GM18861 (cell line): Measurements from ENCODE around the gene RFNG.

Experiments used
- ATAC-seq: cut with Tn5 transposase; IDR thresholded peaks from one replicate; pipeline ENCODE4 v1.9.1; 2021; ENCODE audit not compliant: unreplicated experiment

RFNG gene

GRCh38 chr17:82016061-82016874 lies 35.3 kb downstream of the RFNG start:
- no peak for ATAC-seq

GRCh38 chr17:82015311-82015971 lies 36.2 kb downstream of the RFNG start:
- no peak for ATAC-seq

- ATAC-seq = no peak
These were observed 36.7 kb downstream of the RFNG start for GRCh38 chr17:82014971-82015310.

DNA sequence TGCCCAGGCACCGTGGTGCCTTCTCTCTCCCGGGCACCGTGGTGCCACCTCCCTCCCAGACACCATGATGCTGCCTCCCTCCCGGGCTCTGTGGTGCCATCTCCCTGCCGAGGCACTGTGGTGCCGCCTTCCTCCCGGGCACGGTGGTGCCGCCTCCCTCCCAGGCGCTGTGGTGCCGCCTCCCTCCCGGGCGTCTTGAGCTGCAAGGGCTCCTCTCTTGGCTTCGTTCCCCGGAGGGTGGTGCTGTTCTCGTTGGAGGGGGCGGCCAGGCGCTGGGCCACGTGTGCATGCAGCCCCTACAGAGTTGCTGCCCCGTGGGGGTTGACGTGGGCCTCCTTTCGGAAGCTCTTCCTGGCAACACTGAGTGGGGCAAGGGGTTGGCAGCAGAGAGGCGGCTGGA lies 37.2 kb downstream of the RFNG start:
- no peak for ATAC-seq

GRCh38 chr17:82013772-82014321 lies 37.8 kb downstream of the RFNG start:
- no peak for ATAC-seq

DNA sequence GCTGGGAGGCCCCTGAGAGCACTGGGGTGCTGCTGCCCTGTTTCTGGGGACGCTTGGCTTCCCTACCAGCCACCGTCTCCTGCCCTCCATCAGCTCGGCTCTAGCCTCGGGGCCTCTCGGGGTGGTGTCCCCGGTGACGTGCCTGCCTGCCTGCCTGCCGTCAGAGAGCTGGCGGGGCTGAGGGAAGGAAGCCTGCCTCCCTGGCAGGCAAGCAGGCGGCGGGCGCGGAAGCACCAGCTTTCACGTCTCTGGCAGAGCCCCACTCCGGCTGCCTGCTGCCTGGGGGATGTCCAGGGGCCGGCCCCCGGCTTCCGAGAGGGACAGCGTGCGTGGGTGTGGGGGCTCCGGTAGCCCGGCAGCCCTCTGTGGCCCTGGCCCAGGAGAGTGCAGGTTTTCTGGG lies 38.3 kb downstream of the RFNG start:
- ATAC-seq = no peak

GRCh38 chr17:82012640-82013295 lies 38.8 kb downstream of the RFNG start:
- ATAC-seq = no peak

DNA sequence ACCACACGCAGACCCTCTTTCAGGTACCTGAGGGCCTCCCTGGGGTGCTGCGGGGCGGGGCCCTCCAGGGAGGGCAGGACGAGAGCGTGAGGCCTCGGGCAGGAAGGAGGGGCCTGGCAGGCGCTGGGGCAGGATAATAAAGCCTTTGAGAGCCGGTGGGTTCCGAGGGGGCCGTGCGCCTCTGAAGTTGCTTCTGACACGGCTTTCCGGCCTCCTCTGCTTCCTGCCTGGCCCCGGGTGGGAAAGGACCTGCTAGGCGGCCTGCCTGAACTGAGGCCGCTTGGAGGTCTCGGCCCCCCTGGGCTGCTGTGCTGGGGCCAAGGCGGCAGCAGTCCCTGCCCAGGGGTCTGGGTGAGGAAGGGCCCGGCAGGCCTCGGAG lies 39.4 kb downstream of the RFNG start:
- no peak for ATAC-seq

DNA sequence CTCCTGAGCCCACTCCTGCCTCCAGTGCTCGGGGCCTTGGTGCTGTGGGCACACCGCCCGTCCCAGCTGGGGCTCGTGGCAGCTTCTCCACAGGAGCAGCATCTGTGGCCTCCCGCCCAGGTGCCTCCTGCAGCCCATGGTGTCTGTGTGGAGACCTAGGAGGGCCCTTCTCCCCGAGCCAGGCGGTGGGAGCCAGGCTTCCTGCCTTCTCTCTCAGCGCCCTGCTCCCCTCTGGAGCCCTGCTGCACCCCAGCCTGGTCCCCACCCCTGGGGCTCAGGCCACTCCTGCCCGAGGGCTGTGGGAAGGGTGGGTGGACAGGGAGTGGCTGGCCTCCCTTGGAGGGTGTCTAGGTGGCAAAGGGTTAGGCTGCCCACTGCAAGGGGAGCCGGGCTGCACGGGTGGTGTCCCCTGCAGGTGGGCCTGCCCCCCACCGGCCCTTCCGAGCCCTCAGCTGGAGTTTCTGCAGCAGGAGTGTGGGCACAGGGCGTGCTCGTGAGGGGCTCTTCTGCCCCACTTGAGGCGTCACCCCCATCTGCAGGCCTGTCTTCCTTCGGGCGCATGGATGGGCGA lies 39.9 kb downstream of the RFNG start:
- no peak for ATAC-seq

GRCh38 chr17:82010575-82011525 lies 40.8 kb downstream of the RFNG start:
- no peak for ATAC-seq

DNA sequence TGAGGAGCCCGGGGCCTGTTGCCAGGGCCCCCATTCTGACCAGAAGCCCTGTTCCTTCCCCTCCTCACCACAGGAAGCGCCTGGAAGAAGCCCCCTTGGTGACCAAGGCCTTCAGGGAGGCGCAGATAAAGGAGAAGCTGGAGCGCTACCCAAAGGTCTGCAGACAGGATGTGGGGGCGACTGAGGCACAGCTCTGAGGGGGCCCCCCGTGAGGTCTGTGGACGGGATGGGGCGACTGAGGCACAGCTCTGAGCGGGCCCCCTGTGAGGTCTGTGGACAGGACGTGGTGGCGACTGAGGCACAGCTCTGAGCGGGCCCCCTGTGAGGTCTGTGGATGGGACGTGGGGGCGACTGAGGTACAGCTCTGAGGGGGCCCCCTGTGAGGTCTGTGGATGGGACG lies 42.2 kb downstream of the RFNG start:
- ATAC-seq = no peak

DNA sequence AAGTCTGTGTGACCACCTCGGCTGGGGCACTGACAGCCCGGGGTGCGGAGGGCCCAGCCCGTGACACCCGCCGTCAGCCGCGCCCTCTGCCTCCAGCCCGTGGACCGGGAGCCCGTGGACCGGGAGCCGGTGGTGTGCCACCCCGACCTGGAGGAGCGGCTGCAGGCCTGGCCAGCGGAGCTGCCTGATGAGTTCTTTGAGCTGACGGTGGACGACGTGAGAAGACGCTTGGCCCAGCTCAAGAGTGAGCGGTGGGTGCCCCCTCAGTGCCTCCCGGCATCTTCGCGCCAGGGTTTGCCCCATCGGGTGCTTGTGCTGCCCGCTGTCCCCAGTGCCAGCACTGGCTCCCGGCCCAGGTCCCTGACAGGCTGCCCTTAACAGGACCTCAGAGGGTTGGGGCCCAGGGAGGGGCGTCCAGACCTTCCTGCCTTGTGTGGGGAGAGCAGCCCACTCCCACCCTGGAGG lies 42.6 kb downstream of the RFNG start:
- no peak for ATAC-seq

- ATAC-seq = no peak
These were observed 43.2 kb downstream of the RFNG start for GRCh38 chr17:82008258-82008940.

- no peak for ATAC-seq
These were observed 43.9 kb downstream of the RFNG start for GRCh38 chr17:82007495-82008257.

DNA sequence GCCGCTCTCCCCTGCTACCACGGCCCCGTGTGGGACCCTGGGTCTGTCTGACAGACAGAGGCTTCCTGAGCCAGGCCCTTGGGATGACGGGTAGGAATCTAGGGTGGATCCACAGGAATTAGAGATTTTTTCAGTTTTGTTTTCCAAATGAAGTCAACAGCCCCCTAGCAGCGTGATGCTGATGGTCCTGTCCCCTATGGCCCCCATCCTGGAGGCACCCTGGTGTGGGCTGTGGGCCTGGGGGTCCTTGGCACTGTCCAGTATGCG lies 44.5 kb downstream of the RFNG start:
- ATAC-seq = no peak

GRCh38 chr17:82006468-82007227 lies 45.0 kb downstream of the RFNG start:
- no peak for ATAC-seq

DNA sequence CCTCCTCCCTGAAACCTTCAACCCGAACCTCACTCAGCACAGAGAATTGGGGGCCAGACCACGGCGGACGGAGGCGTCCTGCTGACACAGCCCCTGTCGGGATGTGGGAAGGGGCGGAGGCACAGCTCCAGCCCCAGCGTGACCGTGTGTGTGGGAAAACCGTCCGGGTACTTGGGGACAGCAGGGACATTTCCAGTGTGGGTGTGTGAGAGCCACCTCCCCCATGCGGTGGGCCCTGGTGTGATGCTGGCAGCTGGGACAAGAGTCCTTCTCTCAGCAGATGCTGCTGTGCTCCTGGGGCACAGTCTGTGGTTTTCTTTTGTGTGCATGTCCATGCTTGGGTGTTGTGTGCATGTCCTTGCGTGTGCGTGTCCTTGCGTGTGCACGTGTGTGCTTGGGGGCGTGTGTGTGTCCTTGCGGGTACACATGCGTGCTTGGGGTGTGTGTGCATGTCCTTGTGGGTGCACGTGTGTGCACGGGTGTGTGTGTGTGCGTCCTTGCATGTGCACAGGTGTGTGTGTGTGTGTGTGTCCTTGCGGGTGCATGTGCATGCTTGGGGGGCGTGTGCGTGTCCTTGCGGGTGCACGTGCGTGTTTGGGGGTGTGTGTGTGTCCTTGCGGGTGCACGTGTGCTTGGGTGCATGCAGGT lies 45.8 kb downstream of the RFNG start:
- ATAC-seq = no peak
